MM.1S (cell line): ENCODE measurements around the gene NCBP2L.

Source experiments
- DNase-seq: peaks from one replicate; pipeline ENCODE4 v3.0.0-alpha.2; 2015
- H2AFZ ChIP-seq: fragments of 300-600 bp; sonication (generic); 2 replicates; pipeline ENCODE4 v1.6.0; 2016; ENCODE audit warnings: antibody characterized with exemption, low read length
- H3F3A ChIP-seq: fragments of 300-600 bp; sonication (generic); 2 replicates; pipeline ENCODE4 v1.6.1; 2016; ENCODE audit warnings: mild to moderate bottlenecking, antibody characterized with exemption, low read length, moderate library complexity, mixed read lengths; ENCODE audit not compliant: insufficient read depth
- H3K27ac ChIP-seq: fragments of 300-600 bp; sonication (generic); 2 replicates; pipeline ENCODE4 v1.5.1; 2016; ENCODE audit warnings: mild to moderate bottlenecking, low read length
- H3K27me3 ChIP-seq: fragments of 300-600 bp; sonication (generic); replicated peaks from 2 replicates; pipeline ENCODE4 v1.6.0; 2016; ENCODE audit warnings: low read length; ENCODE audit not compliant: insufficient read depth
- H3K36me3 ChIP-seq: fragments of 300-600 bp; sonication (generic); replicated peaks from 2 replicates; pipeline ENCODE4 v1.6.1; 2016; ENCODE audit warnings: mild to moderate bottlenecking, low read length, mixed read lengths; ENCODE audit not compliant: insufficient read depth
- H3K4me1 ChIP-seq: fragments of 300-600 bp; sonication (generic); 2 replicates; pipeline ENCODE4 v1.6.1; 2016; ENCODE audit warnings: low read length, mixed read lengths
- H3K4me2 ChIP-seq: fragments of 300-600 bp; sonication (generic); 2 replicates; pipeline ENCODE4 v1.6.0; 2016; ENCODE audit warnings: low read depth, low read length
- H3K4me3 ChIP-seq: fragments of 300-600 bp; sonication (generic); 2 replicates; pipeline ENCODE4 v1.5.1; 2016; ENCODE audit warnings: low read length, mixed read lengths
- H3K79me2 ChIP-seq: fragments of 300-600 bp; sonication (generic); 2 replicates; pipeline ENCODE4 v1.6.1; 2016; ENCODE audit warnings: mixed run types, low read length, mixed read lengths
- H3K9ac ChIP-seq: fragments of 300-600 bp; sonication (generic); 2 replicates; pipeline ENCODE4 v1.6.1; 2016; ENCODE audit warnings: low read length, mixed read lengths
- H3K9me2 ChIP-seq: fragments of 300-600 bp; sonication (generic); replicated peaks from 2 replicates; pipeline ENCODE4 v1.6.1; 2016; ENCODE audit warnings: mild to moderate bottlenecking, low read length, mixed read lengths; ENCODE audit not compliant: insufficient read depth
- H3K9me3 ChIP-seq: fragments of 300-600 bp; sonication (generic); replicated peaks from 2 replicates; pipeline ENCODE4 v1.6.1; 2016; ENCODE audit warnings: mild to moderate bottlenecking, low read length, mixed read lengths; ENCODE audit not compliant: insufficient read depth
- H4K20me1 ChIP-seq: fragments of 300-600 bp; sonication (generic); 2 replicates; pipeline ENCODE4 v1.6.1; 2016; ENCODE audit warnings: mild to moderate bottlenecking, low read length, moderate library complexity, mixed read lengths; ENCODE audit not compliant: insufficient read depth
- EZH2 ChIP-seq: fragments of 300-600 bp; sonication (generic); optimal IDR thresholded peaks from 2 replicates; pipeline ENCODE3; 2017; ENCODE audit warnings: low read depth, mild to moderate bottlenecking, antibody characterized with exemption, low read length, mixed read lengths
- EZH2phosphoT487 ChIP-seq: fragments of 300-600 bp; sonication (generic); IDR thresholded peaks from 2 replicates; pipeline ENCODE4 v1.6.1; 2018; ENCODE audit warnings: antibody characterized with exemption, low read length
- TF ChIP-seq, protein P1 (sequence below): fragments of 300-600 bp; sonication (generic); IDR thresholded peaks from 2 replicates; pipeline ENCODE4 v1.5.1; 2016; ENCODE audit warnings: antibody characterized with exemption, low read length, mixed read lengths

NCBP2L gene

DNA sequence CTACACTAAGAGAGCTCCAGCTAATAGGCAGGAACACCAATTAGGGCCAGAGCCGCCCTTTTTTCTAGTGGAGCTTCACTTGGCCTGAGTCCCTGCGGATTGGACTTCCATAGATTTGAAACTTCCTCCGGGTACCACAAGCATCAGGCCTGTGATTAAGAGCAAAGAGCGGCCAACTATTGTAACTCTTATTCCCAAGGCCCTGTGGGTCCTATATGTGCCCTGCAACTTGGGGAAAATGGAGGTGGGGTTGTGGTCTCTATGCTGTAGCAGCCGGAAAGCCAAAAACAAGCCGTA lies at the start of gene NCBP2L:
Gene NCBP2L (plus strand): TSS at position 198 of the 297 bp plus-strand sequence. CDS start 16,488 bp downstream, outside the sequence.
- H3K9ac ChIP-seq, result peak within 1 kb of the TSS; percentile 40; the same call in 1 of the 2 replicates
- H3K9me3 ChIP-seq, result no peaks in the 10 kb centered on the region
- no peak within 1 kb of the TSS for H3K27ac ChIP-seq
- H3K4me3 ChIP-seq, result peak within 1 kb of the TSS; percentile 60
- H3K79me2 ChIP-seq, result no peaks in the 10 kb centered on the region
- no peaks in the 10 kb centered on the region for H3K27me3 ChIP-seq
- H3F3A ChIP-seq, result no peaks in the 10 kb centered on the region
- no peaks in the 10 kb centered on the region for H3K9me2 ChIP-seq
- H4K20me1 ChIP-seq, result no peaks in the 10 kb centered on the region
- H2AFZ ChIP-seq, result peak within 1 kb of the TSS; percentile 55
- TF ChIP-seq EZH2phosphoT487, result no peak
- TF ChIP-seq EZH2, result no peak
- TF ChIP-seq, protein P1, sequence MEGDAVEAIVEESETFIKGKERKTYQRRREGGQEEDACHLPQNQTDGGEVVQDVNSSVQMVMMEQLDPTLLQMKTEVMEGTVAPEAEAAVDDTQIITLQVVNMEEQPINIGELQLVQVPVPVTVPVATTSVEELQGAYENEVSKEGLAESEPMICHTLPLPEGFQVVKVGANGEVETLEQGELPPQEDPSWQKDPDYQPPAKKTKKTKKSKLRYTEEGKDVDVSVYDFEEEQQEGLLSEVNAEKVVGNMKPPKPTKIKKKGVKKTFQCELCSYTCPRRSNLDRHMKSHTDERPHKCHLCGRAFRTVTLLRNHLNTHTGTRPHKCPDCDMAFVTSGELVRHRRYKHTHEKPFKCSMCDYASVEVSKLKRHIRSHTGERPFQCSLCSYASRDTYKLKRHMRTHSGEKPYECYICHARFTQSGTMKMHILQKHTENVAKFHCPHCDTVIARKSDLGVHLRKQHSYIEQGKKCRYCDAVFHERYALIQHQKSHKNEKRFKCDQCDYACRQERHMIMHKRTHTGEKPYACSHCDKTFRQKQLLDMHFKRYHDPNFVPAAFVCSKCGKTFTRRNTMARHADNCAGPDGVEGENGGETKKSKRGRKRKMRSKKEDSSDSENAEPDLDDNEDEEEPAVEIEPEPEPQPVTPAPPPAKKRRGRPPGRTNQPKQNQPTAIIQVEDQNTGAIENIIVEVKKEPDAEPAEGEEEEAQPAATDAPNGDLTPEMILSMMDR, result no peak
- 0 out of 2 replicates have a peak, but pooled peaks cover 3% of the 10 kb centered on the region for H3K4me1 ChIP-seq
- H3K36me3 ChIP-seq, result no peaks in the 10 kb centered on the region
- peak within 1 kb of the TSS; percentile 80 for H3K4me2 ChIP-seq
- no peak for DNase-seq

DNA sequence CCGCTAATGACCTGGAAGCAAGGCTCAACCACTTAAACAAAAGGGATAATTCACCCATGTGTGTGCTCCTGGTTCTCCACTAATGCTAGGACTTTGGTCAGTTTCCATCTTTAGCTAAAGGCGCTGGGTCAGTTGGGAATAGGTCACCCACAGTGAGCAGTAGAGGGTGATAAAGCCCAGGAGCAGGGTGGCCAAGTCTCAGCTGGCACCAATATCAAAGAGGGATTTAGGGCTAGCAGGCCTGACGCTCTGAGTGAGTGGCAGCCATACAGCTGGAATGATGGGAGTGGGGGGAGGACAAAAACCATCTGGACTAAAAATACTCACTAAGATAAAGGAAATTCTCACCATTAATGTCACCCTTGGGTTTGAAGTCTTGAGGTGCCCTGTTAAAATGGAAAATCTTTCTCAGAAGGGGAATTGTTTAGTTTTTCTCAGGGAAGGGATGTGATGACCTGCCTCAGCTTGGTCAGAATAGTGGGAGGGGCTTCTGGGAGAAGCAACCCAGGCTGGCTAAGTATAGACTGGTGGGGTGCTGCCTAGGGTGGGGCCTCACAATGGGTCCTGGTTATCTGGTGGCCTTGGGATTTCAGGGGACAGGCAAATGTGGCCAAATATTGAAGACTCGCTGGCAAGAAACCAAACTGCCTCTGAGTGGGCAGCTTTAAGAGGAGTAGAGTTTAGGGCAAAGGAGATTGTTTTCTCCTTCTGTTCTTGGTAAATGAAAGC lies 49.0 kb upstream of the NCBP2L start:
- Histone ChIP-seq H2AFZ (no peak overlapping the region), H3K9ac (no peak overlapping the region), H3K4me2 (no peak overlapping the region), H3K27me3 (no peaks in the 10 kb centered on the region), H3K4me1 (no peaks in the 10 kb centered on the region), H3K27ac (no peak overlapping the region), H3K9me2 (no peaks in the 10 kb centered on the region), H3K4me3 (no peak overlapping the region), H3K9me3 (no peaks in the 10 kb centered on the region), H3K79me2 (no peaks in the 10 kb centered on the region), H4K20me1 (no peaks in the 10 kb centered on the region), H3F3A (no peaks in the 10 kb centered on the region), H3K36me3 (no peaks in the 10 kb centered on the region)
- no peak for DNase-seq
- TF ChIP-seq EZH2phosphoT487 (no peak), EZH2 (no peak)
- TF ChIP-seq, protein P1, result no peak

DNA sequence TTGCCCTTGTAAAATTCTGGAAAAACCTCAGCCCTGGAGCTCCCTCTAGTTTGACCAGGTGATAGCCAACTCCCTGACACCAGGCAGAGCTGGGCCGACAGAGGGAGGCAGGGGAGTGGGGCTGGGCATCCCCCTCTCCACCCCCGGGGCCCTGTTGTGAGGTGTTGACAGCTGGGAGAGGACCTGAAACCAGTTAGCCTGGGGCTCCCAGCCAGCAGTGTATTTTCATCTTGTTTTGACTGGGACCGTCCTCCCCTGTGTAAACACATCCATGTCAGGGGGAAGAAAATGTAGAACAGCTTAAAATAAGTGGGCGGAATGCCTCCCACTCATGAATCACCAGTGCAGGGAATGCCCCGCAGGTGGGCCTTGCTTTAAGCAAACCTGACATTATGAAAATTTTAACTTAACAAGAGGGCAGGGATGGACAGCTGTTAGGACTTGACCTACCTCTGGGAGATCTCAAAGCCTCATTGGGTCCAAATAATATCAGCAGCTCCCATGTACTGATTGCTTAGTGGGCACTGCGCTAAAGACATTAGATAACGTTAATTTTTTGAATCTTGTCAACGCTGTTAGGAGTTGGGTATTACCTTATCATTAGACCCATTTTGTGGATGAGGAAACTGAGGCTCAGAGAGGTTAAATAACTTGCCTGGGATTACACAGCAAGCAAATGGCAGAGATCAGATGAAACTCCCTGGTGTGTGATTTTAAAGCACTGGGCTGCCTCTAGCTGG lies 47.8 kb upstream of the NCBP2L start:
- no peak for DNase-seq
- Histone ChIP-seq H3K4me3 (no peak overlapping the region), H3K36me3 (no peaks in the 10 kb centered on the region), H4K20me1 (no peaks in the 10 kb centered on the region), H3K27ac (no peak overlapping the region), H3K9me2 (no peaks in the 10 kb centered on the region), H3K4me2 (no peak overlapping the region), H3K27me3 (no peaks in the 10 kb centered on the region), H3K79me2 (no peaks in the 10 kb centered on the region), H3K9me3 (no peaks in the 10 kb centered on the region), H3F3A (no peaks in the 10 kb centered on the region), H3K4me1 (no peaks in the 10 kb centered on the region), H2AFZ (no peak overlapping the region), H3K9ac (no peak overlapping the region)
- TF ChIP-seq EZH2phosphoT487 (no peak), EZH2 (no peak)
- TF ChIP-seq, protein P1, result no peak
